ENCODE measurements around the gene LAMB2. TPM values are rescaled to one million over a fixed set of nuclear protein-coding genes. Genes with fewer than 3 reads are reported as not detected.
A peak's percentile ranks its signal among the peaks of the same experiment; 100 is the strongest.

Gene LAMB2
- total and polyA plus RNA-seq, 2 donors = 24.9 to 102 TPM

DNA sequence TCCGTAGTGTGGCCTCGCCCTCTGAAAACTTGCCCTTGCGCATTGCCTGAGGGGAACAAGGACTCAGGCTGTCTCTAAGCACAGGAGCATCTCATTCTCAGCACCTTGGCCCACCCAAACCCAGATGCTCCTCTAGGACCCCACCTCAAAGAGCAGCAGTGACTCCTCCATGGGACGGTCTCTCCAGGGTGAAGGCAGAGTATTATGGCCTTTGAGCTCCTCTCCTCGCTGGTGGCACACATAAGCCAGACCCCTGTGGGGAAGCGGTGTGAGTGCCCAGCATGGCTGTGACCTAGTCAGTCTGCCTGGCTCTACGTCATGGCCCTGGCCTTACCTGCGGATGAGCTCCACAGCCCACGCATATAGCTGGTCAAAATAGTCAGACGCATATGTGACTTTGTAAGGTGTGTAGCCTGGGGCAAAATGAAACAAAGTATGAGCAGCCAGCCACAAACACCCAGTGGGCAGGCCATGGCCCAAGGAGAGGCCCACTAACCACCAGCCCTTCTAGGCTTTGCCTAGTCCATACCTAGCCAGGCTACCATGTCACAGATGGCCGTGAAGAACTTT is 32.7 kb downstream of the LAMB2 start:
- Histone ChIP-seq H3K4me1 (ENCODE audit: control insufficient read depth in 2 of 2, insufficient read depth in 2 of 2, low read length in 2 of 2) (peaks cover 10 to 13% of the 10 kb centered on the region in 2 donors), H3K36me3 (ENCODE audit: control insufficient read depth in 2 of 2, insufficient read depth in 2 of 2, low read length in 1 of 2) (peaks cover 56 to 67% of the 10 kb centered on the region in 2 donors), H3K27ac (ENCODE audit: low read depth in 1 of 2, low read length in 1 of 2) (no peak overlapping the region), H3K9me3 (ENCODE audit: control insufficient read depth in 2 of 2, insufficient read depth in 1 of 2, low read length in 1 of 2) (peaks cover 0 to 10% of the 10 kb centered on the region in 2 donors), H3K27me3 (ENCODE audit: control insufficient read depth in 2 of 2, insufficient read depth in 1 of 2, low read length in 1 of 2) (no peaks in the 10 kb centered on the region), H3K4me3 (ENCODE audit: low read length in 2 of 2) (no peak overlapping the region)
- no peak for DNase-seq (ENCODE audit: low read depth in 6 of 9, low spot score in 9 of 9)
- 97% methylated on average over 11 of the region's 11 CpGs for WGBS

DNA sequence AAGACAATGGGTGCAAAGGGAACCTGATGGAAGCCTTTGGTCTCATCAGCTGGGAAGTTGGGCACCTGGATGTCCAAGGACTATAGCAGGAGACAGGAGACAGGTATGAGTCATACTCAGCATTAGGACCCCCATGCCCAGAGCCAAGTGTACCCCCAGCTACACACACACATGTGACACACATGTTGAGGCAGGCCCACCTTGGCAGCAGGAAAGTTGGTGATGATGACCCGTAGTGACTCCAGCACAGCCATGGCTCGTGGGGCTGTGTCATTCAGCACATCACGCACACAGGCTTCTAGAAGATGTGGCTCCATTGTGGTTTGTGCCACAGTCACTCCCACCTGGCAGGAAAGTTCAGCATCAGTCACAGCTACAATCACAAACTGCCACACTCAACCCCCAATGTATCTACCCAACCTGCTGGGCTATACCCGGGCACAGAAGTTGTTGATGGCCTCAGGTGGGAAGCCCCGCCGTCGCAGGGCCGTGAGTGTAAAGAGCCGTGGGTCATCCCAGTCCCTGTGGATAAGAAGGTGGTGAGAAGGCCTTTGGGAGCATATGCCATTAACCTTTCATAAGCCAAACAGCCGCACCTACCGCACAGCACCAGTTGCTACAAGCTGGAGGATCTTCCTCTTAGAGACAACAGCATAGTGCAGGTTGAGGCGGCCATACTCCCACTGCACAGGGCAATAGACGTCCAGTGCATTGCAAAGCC is 33.8 kb downstream of the LAMB2 start:
- no peak overlapping the region for H3K4me3 ChIP-seq (ENCODE audit: low read length in 2 of 2)
- peaks cover 11 to 16% of the 10 kb centered on the region in 2 donors for H3K4me1 ChIP-seq (ENCODE audit: control insufficient read depth in 2 of 2, insufficient read depth in 2 of 2, low read length in 2 of 2)
- 97% methylated on average over 13 of the region's 13 CpGs for WGBS
- H3K27me3 ChIP-seq (ENCODE audit: control insufficient read depth in 2 of 2, insufficient read depth in 1 of 2, low read length in 1 of 2) = no peaks in the 10 kb centered on the region
- H3K9me3 ChIP-seq (ENCODE audit: control insufficient read depth in 2 of 2, insufficient read depth in 1 of 2, low read length in 1 of 2) = peaks cover 0 to 5% of the 10 kb centered on the region in 2 donors
- H3K36me3 ChIP-seq (ENCODE audit: control insufficient read depth in 2 of 2, insufficient read depth in 2 of 2, low read length in 1 of 2) = peaks cover 56 to 67% of the 10 kb centered on the region in 2 donors
- H3K27ac ChIP-seq (ENCODE audit: low read depth in 1 of 2, low read length in 1 of 2) = no peak overlapping the region
- DNase-seq (ENCODE audit: low read depth in 6 of 9, low spot score in 9 of 9) = no peak

DNA sequence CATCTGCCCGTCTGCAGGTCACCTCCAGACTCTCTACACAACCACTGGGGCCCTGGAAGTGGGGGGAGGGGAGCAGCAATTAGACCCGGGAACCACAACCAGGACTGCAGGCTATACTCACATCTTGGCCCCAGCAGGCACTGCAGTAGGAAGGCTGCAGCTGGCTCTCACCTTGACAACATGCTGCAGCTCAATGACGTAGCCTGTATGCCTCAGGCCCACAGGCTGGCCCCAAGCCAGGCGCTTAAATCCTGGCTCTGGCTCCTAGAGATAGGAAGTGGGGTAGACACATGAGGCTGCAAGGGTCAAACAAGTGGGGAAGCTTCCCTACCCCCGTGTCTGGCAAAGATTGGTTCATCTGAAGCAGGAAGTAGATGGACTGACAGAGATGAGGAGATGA is 34.4 kb downstream of the LAMB2 start:
- WGBS = 91% methylated on average over 5 of the region's 5 CpGs
- no peak for DNase-seq (ENCODE audit: low read depth in 6 of 9, low spot score in 9 of 9)
- peaks cover 5 to 9% of the 10 kb centered on the region in 2 donors for H3K4me1 ChIP-seq (ENCODE audit: control insufficient read depth in 2 of 2, insufficient read depth in 2 of 2, low read length in 2 of 2)
- H3K4me3 ChIP-seq (ENCODE audit: low read length in 2 of 2) = no peak overlapping the region
- H3K27me3 ChIP-seq (ENCODE audit: control insufficient read depth in 2 of 2, insufficient read depth in 1 of 2, low read length in 1 of 2) = no peaks in the 10 kb centered on the region
- peaks cover 56 to 67% of the 10 kb centered on the region in 2 donors for H3K36me3 ChIP-seq (ENCODE audit: control insufficient read depth in 2 of 2, insufficient read depth in 2 of 2, low read length in 1 of 2)
- peaks cover 0 to under 1% of the 10 kb centered on the region in 2 donors for H3K9me3 ChIP-seq (ENCODE audit: control insufficient read depth in 2 of 2, insufficient read depth in 1 of 2, low read length in 1 of 2)
- no peak overlapping the region for H3K27ac ChIP-seq (ENCODE audit: low read depth in 1 of 2, low read length in 1 of 2)

DNA sequence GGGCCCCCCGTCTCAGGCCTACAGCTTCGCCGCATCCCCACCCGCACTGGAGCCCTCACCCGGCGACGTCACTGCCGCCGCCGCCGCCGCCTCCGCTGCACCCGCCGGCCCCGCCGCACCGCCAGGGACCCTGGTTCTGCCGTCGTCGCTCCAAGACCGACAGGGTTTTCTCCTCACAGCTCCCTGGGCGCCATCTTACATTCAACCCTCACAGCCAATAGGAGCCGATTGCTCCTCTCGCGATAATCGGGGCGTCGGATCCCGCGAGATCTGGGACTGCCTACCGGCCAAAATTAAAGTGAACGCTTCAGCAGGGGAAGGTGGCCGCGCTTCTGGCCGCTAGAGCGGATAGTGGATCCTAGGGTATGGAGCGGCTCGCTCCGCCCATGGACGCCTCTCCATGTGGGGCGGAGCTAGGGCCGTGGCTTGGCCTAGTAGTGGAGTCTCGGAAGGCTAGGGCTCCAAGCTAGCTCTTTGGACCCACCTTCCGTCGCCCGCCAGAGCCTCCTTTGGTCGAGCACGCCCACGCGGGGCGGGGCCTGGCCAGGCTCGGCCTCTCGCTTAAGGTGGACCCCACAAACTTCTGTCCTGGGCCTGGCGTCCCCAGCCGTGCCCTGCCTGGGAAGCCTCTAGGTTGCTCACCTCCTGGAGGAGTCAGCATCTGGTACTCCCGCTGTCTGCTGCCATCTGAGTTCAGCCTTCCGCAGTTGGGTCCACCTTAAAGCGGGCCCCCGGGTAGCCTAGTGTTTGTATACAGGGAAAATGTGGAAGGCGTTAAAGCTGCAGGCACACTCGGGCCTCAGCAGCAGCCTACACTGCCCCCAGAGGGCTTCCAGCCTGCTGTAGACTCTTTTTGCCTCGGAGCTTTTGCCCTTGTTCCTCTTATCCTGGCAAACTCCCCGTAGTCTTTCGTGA is 38.7 kb downstream of the LAMB2 start, which contains the start of gene QRICH1:
TSS of gene QRICH1 (minus strand) at position 219 of the 915 bp plus-strand sequence. CDS start 17,054 bp downstream, outside the sequence.
- Histone ChIP-seq H3K9me3 (ENCODE audit: control insufficient read depth in 2 of 2, insufficient read depth in 1 of 2, low read length in 1 of 2) (no peaks in the 10 kb centered on the region), H3K36me3 (ENCODE audit: control insufficient read depth in 2 of 2, insufficient read depth in 2 of 2, low read length in 1 of 2) (peaks cover 23 to 32% of the 10 kb centered on the region in 2 donors), H3K27me3 (ENCODE audit: control insufficient read depth in 2 of 2, insufficient read depth in 1 of 2, low read length in 1 of 2) (no peaks in the 10 kb centered on the region), H3K4me3 (ENCODE audit: low read length in 2 of 2) (peak within 1 kb of the TSS; percentile 76 to 94), H3K27ac (ENCODE audit: low read depth in 1 of 2, low read length in 1 of 2) (peak within 1 kb of the TSS; percentile 95 to 99), H3K4me1 (ENCODE audit: control insufficient read depth in 2 of 2, insufficient read depth in 2 of 2, low read length in 2 of 2) (peaks cover 17 to 20% of the 10 kb centered on the region in 2 donors)
- peak; percentile 96 to 99 (median 98) for DNase-seq (ENCODE audit: low read depth in 6 of 9, low spot score in 9 of 9)
- under 1% methylated on average over 65 of the region's 65 CpGs for WGBS

DNA sequence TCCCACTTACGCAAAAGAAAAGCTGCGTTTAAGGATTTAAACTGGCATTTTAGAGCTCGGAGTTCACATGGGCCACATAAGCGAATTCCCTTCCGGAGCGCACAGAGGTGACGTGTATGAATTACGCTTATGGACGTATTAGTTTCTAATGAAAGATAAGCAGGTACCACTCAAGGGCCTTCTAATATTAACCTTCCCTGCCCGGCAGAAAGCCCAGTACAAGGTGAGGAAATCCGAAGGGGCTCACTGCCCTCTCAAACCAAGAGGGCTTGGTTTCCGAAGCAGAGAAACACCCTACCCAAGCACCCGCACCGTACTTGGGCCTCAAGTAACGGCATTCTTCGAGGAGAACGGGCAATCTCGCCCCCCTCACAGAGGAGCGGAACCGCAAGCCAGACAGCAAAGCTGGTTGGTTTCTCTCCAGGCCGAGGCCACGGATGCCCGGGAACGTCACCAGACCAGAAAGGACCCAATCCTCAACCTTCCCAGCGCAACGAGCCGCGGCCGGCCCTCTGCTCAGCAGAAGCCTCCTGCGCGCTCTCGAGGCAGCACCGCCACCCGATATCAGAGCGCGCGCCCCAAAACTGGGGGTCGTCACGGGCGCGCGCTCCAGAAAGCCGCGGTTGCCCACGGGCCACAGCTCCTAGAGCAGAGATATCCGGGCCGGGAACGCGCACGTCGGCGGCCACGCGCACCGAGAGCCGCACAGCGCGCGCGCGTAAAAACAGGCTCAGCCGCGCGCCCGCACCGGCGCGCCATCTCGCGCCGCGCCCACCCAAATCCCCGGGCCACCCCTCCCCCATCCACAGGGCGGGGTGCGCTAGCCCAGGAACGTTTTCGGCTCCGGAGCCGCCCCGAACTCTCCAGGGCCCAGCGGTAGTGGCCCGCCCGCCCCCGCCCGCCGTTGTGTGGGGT is 39.7 kb downstream of the LAMB2 start:
- WGBS = under 1% methylated on average over 86 of the region's 86 CpGs
- Histone ChIP-seq H3K9me3 (ENCODE audit: control insufficient read depth in 2 of 2, insufficient read depth in 1 of 2, low read length in 1 of 2) (no peaks in the 10 kb centered on the region), H3K27ac (ENCODE audit: low read depth in 1 of 2, low read length in 1 of 2) (peak overlapping the region; percentile 95 to 99), H3K27me3 (ENCODE audit: control insufficient read depth in 2 of 2, insufficient read depth in 1 of 2, low read length in 1 of 2) (no peaks in the 10 kb centered on the region), H3K4me3 (ENCODE audit: low read length in 2 of 2) (peak overlapping the region; percentile 76 to 94), H3K4me1 (ENCODE audit: control insufficient read depth in 2 of 2, insufficient read depth in 2 of 2, low read length in 2 of 2) (peaks cover 17 to 20% of the 10 kb centered on the region in 2 donors), H3K36me3 (ENCODE audit: control insufficient read depth in 2 of 2, insufficient read depth in 2 of 2, low read length in 1 of 2) (peaks cover 17 to 27% of the 10 kb centered on the region in 2 donors)
- DNase-seq (ENCODE audit: low read depth in 6 of 9, low spot score in 9 of 9) = peak; percentile 63 to 92 (median 81)

DNA sequence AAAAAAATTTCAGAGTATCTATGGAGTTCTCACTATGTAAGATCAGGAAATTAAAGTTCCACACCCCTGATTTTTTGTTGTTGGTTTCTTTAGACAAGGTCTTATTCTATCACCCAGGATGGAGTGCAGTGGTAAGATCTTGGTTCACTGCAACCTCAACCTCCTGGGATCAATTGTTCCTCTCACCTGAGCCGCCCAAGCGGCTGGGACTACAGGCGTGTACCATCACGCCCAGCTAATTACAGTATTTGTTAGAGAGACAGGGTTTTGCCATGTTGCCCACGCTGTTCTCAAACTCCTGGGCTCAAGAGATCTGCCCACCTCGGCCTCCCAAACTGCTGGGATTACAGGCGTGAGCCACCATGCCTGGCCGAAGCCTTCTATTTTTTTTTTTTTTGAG is 51.4 kb downstream of the LAMB2 start:
- no peaks in the 10 kb centered on the region for H3K27me3 ChIP-seq (ENCODE audit: control insufficient read depth in 2 of 2, insufficient read depth in 1 of 2, low read length in 1 of 2)
- H3K4me3 ChIP-seq (ENCODE audit: low read length in 2 of 2) = no peak overlapping the region
- H3K9me3 ChIP-seq (ENCODE audit: control insufficient read depth in 2 of 2, insufficient read depth in 1 of 2, low read length in 1 of 2) = no peaks in the 10 kb centered on the region
- no peak overlapping the region for H3K27ac ChIP-seq (ENCODE audit: low read depth in 1 of 2, low read length in 1 of 2)
- WGBS = 95% methylated on average over 8 of the region's 8 CpGs
- no peak for DNase-seq (ENCODE audit: low read depth in 6 of 9, low spot score in 9 of 9)
- no peaks in the 10 kb centered on the region for H3K4me1 ChIP-seq (ENCODE audit: control insufficient read depth in 2 of 2, insufficient read depth in 2 of 2, low read length in 2 of 2)
- peaks cover 25 to 33% of the 10 kb centered on the region in 2 donors for H3K36me3 ChIP-seq (ENCODE audit: control insufficient read depth in 2 of 2, insufficient read depth in 2 of 2, low read length in 1 of 2)

DNA sequence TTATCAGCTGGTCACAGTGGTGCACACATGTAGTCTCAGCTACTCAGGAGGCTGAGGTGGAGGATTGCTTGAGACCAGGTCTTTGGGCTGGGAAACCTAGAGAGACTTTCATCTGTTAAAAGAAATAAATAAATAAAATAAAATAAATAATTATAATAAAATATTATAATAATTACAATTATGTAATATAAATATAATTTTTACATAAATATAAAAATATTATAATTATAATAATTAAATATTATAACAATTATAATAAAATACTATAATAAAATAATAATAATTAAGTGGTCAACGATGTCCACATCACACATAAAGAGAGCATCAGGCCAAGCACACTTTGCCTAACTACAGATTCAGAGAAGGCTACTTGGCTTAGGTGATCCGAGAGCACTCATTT is 53.6 kb downstream of the LAMB2 start:
- 99% methylated on average over 2 of the region's 2 CpGs for WGBS
- no peak for DNase-seq (ENCODE audit: low read depth in 6 of 9, low spot score in 9 of 9)
- Histone ChIP-seq H3K4me1 (ENCODE audit: control insufficient read depth in 2 of 2, insufficient read depth in 2 of 2, low read length in 2 of 2) (no peaks in the 10 kb centered on the region), H3K9me3 (ENCODE audit: control insufficient read depth in 2 of 2, insufficient read depth in 1 of 2, low read length in 1 of 2) (no peaks in the 10 kb centered on the region), H3K27me3 (ENCODE audit: control insufficient read depth in 2 of 2, insufficient read depth in 1 of 2, low read length in 1 of 2) (no peaks in the 10 kb centered on the region), H3K27ac (ENCODE audit: low read depth in 1 of 2, low read length in 1 of 2) (no peak overlapping the region), H3K36me3 (ENCODE audit: control insufficient read depth in 2 of 2, insufficient read depth in 2 of 2, low read length in 1 of 2) (peaks cover 42 to 48% of the 10 kb centered on the region in 2 donors), H3K4me3 (ENCODE audit: low read length in 2 of 2) (no peak overlapping the region)

DNA sequence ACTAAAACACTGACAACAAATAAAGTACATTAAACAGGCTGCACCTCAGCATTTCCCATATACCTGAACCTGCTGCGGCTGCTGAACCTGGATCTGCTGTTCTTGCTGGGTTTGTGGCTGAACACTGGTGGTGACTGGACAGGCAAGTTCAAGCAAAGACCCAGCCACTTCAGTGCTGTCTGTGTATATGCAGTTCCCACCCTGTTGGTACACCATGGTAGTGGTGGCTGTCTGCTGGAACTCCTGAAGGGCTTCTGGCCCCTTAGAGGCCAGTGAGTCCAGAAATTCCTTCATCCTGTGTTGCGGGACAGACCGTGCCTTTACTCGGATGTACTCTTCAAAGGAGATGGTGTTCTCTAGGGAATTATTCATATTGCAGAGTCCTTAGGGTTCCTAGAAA is 56.2 kb downstream of the LAMB2 start:
- DNase-seq (ENCODE audit: low read depth in 6 of 9, low spot score in 9 of 9) = no peak
- Histone ChIP-seq H3K27ac (ENCODE audit: low read depth in 1 of 2, low read length in 1 of 2) (no peak overlapping the region), H3K4me1 (ENCODE audit: control insufficient read depth in 2 of 2, insufficient read depth in 2 of 2, low read length in 2 of 2) (no peaks in the 10 kb centered on the region), H3K4me3 (ENCODE audit: low read length in 2 of 2) (no peak overlapping the region), H3K36me3 (ENCODE audit: control insufficient read depth in 2 of 2, insufficient read depth in 2 of 2, low read length in 1 of 2) (peaks cover 60 to 72% of the 10 kb centered on the region in 2 donors), H3K27me3 (ENCODE audit: control insufficient read depth in 2 of 2, insufficient read depth in 1 of 2, low read length in 1 of 2) (no peaks in the 10 kb centered on the region), H3K9me3 (ENCODE audit: control insufficient read depth in 2 of 2, insufficient read depth in 1 of 2, low read length in 1 of 2) (no peaks in the 10 kb centered on the region)
- WGBS = 99% methylated on average over 4 of the region's 4 CpGs
